HG02970 (cell line): Measurements from ENCODE around the gene MAML3.

Source experiments
- ATAC-seq: cut with Tn5 transposase; IDR thresholded peaks from one replicate; pipeline ENCODE4 v1.9.1; 2021; ENCODE audit warnings: mild to moderate bottlenecking, moderate library complexity, moderate number of reproducible peaks; ENCODE audit not compliant: unreplicated experiment, low FRiP score

MAML3 gene

GRCh38 chr4:139943277-139943676 is 210.7 kb downstream of the MAML3 start:
- no peak for ATAC-seq

- no peak for ATAC-seq
Observed at GRCh38 chr4:139942241-139942640, 211.7 kb downstream of the MAML3 start.

GRCh38 chr4:139940600-139940999 is 213.4 kb downstream of the MAML3 start:
- no peak for ATAC-seq

- ATAC-seq = no peak
Observed at GRCh38 chr4:139938414-139938813, 215.6 kb downstream of the MAML3 start.

DNA sequence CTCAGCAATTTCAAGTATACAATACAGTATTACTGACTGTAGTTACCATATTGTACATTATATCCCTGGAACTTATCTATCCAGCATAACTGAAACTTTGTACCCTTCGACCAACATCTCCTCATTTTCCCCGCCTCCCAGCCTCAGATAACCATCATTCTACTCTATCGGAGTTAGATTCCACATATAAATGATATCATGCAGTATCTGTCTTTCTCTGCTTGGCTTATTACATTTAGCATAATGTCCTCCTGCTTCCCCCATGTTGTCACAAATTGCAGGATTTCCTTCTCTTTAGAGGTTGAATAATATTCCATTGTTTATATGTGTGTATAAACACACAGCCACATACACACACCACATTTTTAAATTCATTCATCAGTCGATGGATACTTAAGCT is 218.1 kb downstream of the MAML3 start:
- ATAC-seq = no peak

DNA sequence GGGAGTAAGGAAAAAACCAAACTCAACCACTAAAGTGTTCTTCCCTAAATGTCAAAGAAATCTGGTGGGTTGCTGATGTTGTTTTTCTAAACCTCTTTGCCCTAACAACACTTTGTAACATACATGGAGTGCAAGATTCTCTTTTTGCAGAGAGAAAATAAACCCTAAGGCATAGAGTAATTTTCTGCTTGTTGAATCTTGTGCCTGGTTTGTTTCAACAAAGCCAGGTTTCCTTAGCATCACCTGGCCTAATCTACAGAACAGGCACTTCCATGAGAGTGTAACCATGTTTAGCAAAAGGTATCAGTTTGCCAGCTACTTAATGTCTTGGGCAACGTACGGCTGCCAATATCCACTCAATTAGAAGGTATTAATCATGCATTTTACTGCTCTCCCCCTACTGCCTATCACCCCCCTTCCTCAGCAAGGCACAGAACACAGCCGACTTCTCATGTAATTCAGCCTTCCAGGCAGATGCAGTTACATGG is 219.2 kb downstream of the MAML3 start:
- ATAC-seq = no peak

GRCh38 chr4:139934057-139934707 is 219.8 kb downstream of the MAML3 start:
- no peak for ATAC-seq

GRCh38 chr4:139933541-139933940 is 220.4 kb downstream of the MAML3 start:
- no peak for ATAC-seq

DNA sequence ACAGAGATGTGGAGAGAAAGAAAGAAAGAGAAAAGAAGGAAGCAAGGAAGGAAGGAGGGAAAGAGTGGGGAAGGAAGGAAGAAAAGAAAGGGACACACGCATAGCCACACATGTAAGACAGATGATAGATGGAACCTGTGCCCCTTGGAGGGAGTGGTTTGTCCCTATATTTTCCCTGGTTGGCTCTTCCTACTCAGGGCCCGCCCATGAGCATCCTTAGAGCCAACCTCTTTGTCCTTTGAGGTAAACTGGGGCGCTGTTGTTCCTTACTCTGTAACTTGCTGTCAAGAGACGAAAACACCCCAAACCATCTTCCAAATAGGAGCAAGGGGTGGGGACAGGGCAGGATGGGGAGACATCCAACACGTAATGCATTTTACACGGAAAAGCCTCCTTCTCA is 220.9 kb downstream of the MAML3 start:
- ATAC-seq = no peak

DNA sequence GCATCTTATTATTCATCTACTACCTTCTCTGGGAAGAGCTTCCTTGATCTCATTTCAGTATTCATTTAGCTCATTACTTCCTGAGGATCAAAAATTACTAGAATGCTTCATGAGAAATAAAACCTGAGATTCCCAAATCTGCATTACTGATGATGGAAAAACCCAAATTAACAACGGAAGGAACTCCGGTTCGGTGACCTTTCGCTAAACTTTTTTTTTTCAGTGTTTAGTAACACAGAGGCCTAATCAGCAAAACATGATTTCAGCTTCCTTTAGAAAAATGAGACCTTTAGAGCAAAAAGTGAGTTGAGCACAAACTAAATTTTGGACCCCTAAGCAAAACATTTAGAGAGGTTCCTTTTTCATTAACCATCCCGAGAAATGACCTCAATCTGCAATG is 229.2 kb downstream of the MAML3 start:
- no peak for ATAC-seq

GRCh38 chr4:139922406-139923024 is 231.5 kb downstream of the MAML3 start:
- no peak for ATAC-seq

DNA sequence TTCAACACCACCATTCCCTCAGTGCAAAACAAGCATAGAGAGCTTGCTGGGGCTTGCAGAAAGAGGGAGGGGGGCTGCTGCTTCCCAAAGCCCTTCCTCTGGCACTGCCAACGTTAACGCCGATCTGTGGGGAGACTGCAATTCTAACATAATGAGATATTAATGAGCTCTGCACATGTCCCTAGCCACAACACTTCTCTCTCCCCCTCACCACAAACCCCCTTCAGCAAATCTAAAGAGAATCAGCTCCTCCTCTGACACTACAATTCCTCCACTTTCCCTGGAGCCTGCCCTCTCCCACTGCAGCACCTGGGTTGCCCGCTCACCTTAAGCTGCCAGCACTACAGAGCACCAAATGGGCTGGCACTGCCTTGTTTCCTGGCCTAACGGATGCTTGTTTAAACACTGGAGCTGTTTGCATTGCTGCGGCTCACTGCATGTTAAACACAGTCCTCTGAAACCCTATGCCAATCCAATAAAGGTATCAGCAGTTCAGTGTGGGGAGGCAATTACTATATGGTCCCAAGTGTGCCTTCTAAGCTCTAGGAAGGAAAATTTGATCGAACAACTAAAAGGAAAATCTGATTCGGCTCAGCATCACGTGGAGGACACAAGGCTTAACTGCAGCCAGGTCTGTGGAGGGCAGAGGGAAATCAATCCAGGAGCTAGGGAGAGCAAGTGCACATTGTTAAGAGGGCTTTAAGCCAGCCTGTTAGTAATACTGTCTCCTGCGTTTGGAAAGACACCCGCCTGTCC is 232.4 kb downstream of the MAML3 start:
- ATAC-seq = no peak

DNA sequence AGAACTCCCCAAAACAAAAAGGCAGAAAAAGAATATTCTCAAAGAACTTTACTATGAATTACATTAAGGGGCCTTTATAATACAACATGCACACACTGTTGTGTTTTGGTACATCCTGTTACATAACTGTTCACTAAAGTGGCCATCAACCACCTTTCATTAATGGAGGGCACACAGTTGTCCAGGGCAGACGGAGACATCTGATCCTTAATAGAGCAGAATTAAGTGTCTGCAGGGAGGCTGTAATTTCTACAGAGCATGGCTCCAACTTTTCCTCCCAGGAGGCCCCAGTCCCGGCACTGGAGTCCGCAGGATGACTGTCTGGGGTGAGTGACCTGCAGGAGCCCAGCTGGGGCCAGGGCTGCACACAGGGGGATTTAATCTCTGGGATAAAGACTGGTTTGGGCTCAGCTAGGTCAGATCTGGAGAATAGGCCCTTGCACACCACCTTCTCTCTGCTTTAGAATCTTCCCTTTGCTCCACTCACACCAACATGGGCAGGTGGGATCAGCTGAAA is 233.4 kb downstream of the MAML3 start:
- no peak for ATAC-seq

- ATAC-seq = no peak
Observed at GRCh38 chr4:139919521-139919920, 234.5 kb downstream of the MAML3 start.

DNA sequence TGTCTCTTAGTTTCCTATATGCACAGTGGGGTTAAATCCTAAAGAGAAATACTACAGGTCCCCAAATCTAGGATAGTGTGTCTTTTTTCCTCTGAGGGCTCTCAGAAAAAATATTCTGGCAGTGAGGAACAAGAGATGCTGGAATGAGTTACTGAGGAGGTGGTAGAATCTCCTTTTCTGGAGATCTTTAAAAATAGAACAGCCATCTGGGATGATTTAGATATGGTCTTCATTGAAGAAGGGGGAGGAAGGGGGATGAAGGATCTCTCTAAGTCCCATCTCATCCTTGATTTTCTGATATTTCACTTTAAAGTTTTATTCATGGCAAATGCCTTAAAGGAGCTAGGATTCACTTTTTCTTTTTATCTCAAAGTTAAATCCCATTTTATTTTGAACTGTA is 235.0 kb downstream of the MAML3 start:
- no peak for ATAC-seq

GRCh38 chr4:139918591-139918990 is 235.4 kb downstream of the MAML3 start:
- ATAC-seq = no peak

DNA sequence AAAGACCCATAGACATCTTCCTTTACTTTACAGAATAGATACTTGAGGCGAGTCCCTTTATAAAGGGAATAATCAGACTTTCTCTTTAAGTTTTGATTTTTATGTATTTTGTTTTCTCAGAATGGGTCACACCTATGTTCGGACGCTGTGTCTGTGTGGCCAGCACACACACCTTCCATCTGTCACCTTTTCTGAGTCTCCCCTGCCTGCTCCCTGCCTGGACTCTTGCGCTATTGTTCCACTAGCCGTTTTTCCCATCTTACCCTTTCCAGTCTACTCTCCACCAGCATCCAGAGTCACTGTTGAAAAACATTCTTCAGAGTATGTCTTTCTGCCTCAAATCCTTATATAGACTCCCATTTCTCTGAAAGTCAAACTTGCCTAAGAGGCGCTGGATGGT is 236.1 kb downstream of the MAML3 start:
- no peak for ATAC-seq

DNA sequence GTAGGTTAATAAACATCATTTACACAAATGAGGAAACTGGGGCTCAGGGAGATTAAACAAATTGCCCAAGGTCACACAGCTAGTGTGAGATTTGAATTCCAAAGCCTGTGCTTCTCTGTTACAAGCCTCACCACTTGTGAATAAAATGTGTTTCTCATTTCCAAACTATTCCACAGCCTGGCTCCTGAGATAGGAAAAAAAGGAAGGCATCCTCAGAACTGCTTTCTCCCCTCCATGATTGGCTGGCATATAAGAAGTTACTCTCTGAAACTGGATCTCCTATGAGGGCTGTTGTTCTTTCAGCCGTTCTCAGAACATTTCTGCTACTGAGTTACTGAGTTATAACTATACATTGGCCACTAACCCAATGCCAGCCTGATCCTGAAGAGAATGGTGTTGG is 237.9 kb downstream of the MAML3 start:
- ATAC-seq = no peak

- ATAC-seq = no peak
Observed at GRCh38 chr4:139915037-139915436, 238.9 kb downstream of the MAML3 start.

DNA sequence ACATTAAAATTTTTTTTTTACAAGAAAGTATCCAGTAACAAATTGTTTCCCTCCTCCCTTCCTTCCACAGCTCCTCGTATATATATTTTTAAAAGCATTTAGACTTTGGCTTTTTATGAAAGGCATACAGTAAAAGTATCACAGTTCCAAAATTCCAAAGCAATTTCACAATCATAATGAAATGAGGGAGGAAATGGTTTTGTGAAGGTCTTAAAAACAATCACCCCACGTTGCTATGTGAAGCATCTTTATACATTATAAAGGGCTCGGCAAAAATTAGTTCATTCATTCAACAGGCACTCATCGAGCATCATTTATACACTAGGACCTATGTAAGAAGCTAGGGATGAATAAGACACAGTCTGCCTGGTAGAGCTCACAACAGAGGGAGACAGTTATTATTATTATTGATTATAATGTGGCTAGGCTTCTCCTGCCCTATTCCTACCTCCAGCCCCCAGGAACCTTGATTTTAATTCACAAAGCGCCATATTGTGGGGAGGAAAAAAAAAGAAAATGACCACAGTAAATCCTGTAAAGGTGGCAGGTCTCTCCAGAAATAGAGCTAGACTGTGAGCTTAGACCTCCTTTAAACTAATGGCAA is 239.9 kb downstream of the MAML3 start:
- no peak for ATAC-seq

GRCh38 chr4:139913398-139913990 is 240.5 kb downstream of the MAML3 start:
- ATAC-seq = no peak
